ENCODE data around the gene TOR2A.

DNA sequence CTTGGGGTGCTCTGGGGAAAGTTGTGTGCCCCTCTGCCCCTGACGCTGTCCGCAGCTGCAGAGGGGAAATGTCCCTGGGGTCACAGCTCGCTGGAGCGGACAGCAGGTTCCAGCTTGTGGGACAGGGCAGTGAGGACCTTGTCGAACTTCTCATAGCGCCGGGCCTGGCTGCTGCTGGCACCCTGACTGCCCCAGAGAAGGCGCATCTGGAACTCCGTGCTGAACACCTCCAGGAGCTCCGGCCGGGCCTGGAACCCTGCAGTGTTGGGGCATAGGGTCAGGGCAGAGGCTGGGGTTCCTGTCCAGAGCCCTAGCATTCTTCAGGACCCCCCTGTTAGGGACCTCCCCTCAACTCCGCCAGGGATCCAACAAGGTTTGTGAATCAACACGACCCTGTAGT, 3.6 kb upstream of the TOR2A start:
- TF ChIP-seq MYC (IDR thresholded peaks at IDR 0.05; ENCODE audit: low read depth, low read length), result no peak
- TF ChIP-seq FOS (IDR thresholded peaks at IDR 0.05; ENCODE audit: borderline replicate concordance, insufficient read depth, low read length), result no peak

Measured in endothelial cell of umbilical vein (primary cell).